ACC112 (cell line): Measurements from ENCODE around the gene DPM3.

Experiments
- H2AFZ ChIP-seq: fragments of 200-600 bp; sonication (generic); one replicate; pipeline ENCODE4 v1.6.0; 2017; ENCODE audit warnings: antibody characterized with exemption, low read length; ENCODE audit not compliant: unreplicated experiment
- H3K27ac ChIP-seq: fragments of 200-600 bp; sonication (generic); 2 replicates; pipeline ENCODE4 v1.5.1; 2014; ENCODE audit warnings: low read depth, mild to moderate bottlenecking, antibody characterized with exemption, low read length, moderate library complexity
- H3K27me3 ChIP-seq: fragments of 200-600 bp; sonication (generic); 2 replicates; pipeline ENCODE4 v1.6.1; 2014; ENCODE audit warnings: mild to moderate bottlenecking, antibody characterized with exemption, low read length, moderate library complexity, mixed read lengths; ENCODE audit not compliant: insufficient read depth
- H3K36me3 ChIP-seq: fragments of 200-600 bp; sonication (generic); 2 replicates; pipeline ENCODE4 v1.6.1; 2016; ENCODE audit warnings: mild to moderate bottlenecking, antibody characterized with exemption, low read length, moderate library complexity, mixed read lengths; ENCODE audit not compliant: insufficient read depth
- H3K4me1 ChIP-seq: fragments of 200-600 bp; sonication (generic); one replicate; pipeline ENCODE4 v1.6.1; 2016; ENCODE audit warnings: low read length, mixed read lengths; ENCODE audit not compliant: insufficient read depth, unreplicated experiment, control insufficient read depth
- H3K4me3 ChIP-seq: fragments of 200-600 bp; sonication (generic); 2 replicates; pipeline ENCODE4 v1.5.1; 2014; ENCODE audit warnings: mild to moderate bottlenecking, low read depth, low read length
- H3K79me2 ChIP-seq: fragments of 200-600 bp; sonication (generic); one replicate; pipeline ENCODE4 v1.6.0; 2016; ENCODE audit warnings: low read length; ENCODE audit not compliant: control insufficient read depth, unreplicated experiment, insufficient read depth

DPM3 gene

DNA sequence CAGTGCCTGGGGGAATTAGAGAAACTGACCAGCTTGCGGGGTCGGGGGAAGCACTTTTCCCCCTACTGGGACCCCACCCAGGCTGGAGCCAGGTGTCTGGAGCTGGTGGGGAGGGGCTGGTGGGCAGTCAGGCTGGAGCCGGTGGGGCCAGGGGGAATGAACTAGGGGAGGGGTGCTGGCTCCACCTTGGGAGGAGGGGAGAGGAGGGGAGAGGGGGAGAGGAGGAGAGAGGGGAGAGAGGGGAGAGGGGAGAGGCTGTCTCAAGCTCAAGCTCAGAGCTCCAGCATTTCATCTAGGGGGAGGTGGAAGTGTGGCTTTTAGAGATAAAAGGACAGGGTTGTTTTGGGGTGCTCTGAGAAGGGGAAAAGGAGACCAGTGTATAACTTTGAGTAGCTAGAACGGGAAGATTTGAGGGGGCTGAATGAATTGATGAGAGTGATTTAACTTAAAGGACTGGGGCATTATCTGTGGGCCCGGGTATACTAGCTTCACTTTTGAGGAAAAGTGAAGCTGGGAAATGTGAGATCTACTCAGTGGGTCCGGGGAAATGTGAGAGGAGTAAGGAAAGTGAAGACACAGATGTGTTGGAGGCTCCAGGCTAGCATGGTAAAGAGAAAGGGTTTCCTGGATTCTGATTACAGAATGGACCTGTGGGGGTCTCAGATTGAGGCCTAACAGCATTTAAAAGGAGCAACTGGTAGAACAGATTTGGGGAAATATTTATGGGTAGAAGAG lies 9.9 kb downstream of the DPM3 start:
- H2AFZ ChIP-seq, result no peak overlapping the region
- no peaks in the 10 kb centered on the region for H3K79me2 ChIP-seq
- no peak overlapping the region for H3K27ac ChIP-seq
- peaks cover 21% of the 10 kb centered on the region for H3K4me1 ChIP-seq
- H3K36me3 ChIP-seq, result no peaks in the 10 kb centered on the region
- no peak overlapping the region for H3K4me3 ChIP-seq
- peaks cover 37% of the 10 kb centered on the region for H3K27me3 ChIP-seq

DNA sequence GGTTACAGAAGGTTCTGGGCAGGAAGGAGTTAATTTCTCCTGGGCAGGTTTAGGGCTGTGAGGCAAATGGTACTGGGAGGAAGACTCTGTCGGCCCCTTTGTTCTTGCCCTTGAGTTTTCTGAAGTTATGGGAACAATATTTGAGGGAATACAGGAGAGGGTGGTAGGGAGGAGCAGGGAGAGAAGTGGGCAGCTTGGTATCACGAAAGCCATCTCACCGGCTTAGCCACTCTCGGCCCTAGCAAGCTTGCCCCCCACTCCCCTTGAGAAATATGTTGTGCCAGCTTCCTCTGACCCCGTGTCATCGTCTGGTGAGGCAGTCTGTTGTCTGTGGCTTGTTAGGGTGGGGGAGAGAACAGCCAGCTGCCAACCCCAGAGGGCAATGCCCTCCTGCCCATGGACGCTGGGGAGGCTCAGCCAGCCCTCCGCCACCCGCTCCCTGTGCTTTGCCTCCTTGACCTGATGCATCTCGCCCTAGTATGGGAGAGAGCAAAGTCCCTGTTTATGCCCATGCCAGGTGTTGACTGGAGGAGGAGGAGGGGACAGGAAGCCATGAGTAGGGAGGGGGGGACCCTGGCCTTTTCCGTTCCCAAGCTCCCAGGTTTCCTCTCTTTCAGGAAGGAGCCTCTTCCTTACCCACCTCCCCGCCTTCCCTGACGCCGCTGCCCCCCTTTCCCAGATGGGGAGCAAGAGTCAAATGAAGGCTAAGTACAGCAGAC lies 11.4 kb downstream of the DPM3 start:
- H3K79me2 ChIP-seq, result no peaks in the 10 kb centered on the region
- H2AFZ ChIP-seq, result no peak overlapping the region
- peaks cover 13% of the 10 kb centered on the region for H3K4me1 ChIP-seq
- peak overlapping the region; percentile 74; the same call in 1 of the 2 replicates for H3K4me3 ChIP-seq
- no peak overlapping the region for H3K27ac ChIP-seq
- H3K36me3 ChIP-seq, result no peaks in the 10 kb centered on the region
- H3K27me3 ChIP-seq, result peaks cover 47% of the 10 kb centered on the region

DNA sequence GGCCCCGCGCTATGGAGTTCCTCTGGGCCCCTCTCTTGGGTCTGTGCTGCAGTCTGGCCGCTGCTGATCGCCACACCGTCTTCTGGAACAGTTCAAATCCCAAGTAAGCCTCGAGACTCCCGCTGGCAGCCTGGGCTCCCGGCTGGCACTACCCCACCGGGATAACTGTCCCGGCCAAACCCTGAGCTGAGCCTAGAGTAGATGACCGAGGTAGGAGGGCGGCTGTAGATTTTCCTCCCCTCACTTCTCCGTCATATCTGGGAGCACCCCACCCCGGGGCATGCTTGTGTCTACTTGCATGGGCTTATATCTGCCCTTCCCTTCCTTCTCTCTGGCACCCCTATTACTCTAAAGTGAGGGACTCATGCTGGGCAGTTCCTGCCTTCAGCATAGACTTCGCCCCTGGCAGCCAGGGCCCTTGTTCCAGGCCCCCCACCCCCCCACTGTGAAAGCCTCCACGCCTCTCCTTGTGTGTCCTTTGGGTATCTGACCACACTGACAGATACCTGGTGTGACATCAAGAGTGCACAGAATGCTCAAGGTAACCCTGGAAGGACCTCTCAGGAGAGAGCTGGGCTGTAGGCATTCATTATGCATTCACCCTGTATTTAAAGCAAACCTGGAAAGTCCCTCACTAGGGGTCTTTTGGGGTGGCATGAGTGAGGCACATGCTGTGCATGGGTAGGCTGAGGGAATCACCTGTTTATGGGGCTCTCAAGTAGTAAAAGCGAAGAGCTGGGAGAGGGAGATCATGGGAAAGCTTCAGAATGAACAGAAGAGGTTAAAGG lies 12.2 kb downstream of the DPM3 start:
- no peak overlapping the region for H3K27ac ChIP-seq

DNA sequence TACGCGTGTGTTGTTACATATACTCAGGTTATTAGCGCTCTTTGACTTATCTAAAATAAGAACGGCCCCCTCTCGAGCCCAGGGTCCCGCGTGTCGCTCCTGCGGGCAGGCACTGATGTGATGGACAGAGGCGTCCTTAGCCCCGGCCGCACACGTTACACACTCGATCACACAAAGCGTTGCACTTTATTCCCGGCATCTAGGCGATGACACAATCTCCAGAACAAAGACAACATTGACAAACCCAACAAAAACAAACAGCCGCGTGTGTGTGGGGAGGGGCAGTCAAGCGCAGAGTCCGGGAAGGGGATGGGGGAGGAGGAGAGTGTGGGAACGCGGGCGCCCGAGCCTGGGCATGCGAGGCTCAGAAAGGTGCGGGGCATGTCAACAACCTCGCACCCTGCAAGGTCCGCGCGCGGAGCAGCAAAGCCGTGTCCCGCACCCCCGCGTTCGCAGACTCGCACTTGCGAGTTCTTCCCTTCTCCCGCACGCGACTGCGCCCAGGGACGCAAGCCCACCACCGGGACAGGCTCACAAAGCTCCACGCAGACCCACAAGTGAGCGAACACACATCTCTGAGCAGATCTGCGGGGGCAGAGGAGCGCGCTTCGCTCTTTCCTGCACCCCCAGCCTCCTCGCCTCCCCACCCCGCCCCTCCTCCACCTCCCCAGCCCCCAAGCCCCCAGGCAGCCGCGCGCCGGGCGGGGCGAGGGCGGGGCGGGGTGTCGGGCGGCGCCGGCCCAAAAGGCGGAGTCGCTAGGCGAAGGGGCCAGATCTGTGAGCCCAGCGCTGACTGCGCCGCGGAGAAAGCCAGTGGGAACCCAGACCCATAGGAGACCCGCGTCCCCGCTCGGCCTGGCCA lies 13.0 kb downstream of the DPM3 start, which contains the start of gene EFNA1:
TSS of gene EFNA1 (plus strand) at position 772 of the 862 bp plus-strand sequence. CDS start 102 bp downstream, outside the sequence.
- Histone ChIP-seq H2AFZ (peak within 1 kb of the TSS; percentile 9), H3K27ac (no peak within 1 kb of the TSS), H3K4me1 (peaks cover 13% of the 10 kb centered on the region)

More for the DNA sequence above, 12.2 kb downstream of the DPM3 start:
- no peaks in the 10 kb centered on the region for H3K36me3 ChIP-seq
- no peaks in the 10 kb centered on the region for H3K79me2 ChIP-seq
- peaks cover 13% of the 10 kb centered on the region for H3K4me1 ChIP-seq
- H3K27me3 ChIP-seq, result peaks cover 47% of the 10 kb centered on the region
- no peak overlapping the region for H2AFZ ChIP-seq
- peak overlapping the region; percentile 74 for H3K4me3 ChIP-seq

DNA sequence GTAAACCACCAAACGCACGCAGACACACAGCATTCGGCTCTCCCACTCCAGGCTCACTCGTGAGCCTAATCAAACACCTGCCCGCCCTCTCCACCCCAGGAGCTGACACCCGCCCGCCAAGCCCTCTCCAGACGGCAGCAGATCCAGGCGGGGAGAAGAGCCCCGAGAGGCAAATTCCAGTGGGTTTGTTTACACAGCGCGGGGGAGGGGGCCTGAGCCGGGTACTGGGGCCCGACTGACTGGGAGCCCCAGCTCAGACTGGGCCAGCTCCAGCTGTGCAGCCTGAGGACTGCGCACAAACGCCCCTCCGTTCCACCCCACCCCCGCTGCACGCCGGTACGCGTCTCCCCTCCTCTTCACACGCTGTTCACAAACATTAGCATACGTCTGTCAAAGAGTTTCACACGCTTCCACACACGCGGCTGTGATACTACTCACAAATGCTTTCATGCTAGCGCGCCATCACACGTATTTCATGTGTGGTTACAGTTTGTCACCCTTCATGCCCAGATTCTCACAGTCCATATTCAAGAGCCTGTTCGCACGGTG lies 13.7 kb downstream of the DPM3 start:
- Histone ChIP-seq H3K4me1 (peaks cover 13% of the 10 kb centered on the region), H3K36me3 (no peaks in the 10 kb centered on the region), H2AFZ (peak overlapping the region; percentile 9), H3K27me3 (peaks cover 50% of the 10 kb centered on the region), H3K79me2 (no peaks in the 10 kb centered on the region), H3K27ac (no peak overlapping the region), H3K4me3 (peak overlapping the region; percentile 74)

More for the DNA sequence above, 13.0 kb downstream of the DPM3 start, which contains the start of gene EFNA1:
- no peaks in the 10 kb centered on the region for H3K36me3 ChIP-seq
- H3K79me2 ChIP-seq, result no peaks in the 10 kb centered on the region
- peaks cover 49% of the 10 kb centered on the region for H3K27me3 ChIP-seq
- H3K4me3 ChIP-seq, result peak within 1 kb of the TSS; percentile 74

DNA sequence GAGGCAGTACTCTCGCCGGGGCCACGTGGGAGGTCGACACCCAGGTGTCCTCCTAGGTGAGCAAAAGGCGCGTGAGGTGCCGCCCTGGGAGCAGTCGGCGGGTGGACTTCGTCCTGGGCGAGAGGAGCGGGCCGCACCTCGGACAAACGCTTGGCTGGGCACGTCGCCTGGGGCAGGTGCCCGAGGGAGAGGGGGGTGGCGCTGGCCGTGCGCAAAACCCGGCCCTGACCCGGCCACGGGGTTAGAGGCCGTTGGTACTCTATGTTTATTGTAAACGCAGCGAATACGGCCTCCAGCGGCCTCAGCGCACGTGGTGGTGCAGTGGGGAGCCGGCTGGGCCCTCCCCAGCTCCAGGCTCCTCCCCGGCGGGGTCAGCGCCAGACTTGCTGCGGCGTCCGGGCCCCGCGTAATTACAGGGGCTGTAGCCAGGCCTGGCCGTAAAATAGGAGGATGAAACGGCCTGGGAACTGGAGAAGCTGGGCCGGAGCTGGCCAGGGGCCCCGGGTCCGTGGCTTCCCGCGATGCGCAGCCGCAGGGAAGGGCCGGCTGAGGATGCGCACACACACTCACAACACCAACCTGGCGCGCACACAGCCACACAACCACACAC lies 14.3 kb downstream of the DPM3 start:
- Histone ChIP-seq H3K36me3 (no peaks in the 10 kb centered on the region), H3K27ac (no peak overlapping the region), H2AFZ (no peak overlapping the region), H3K4me3 (peak overlapping the region; percentile 74), H3K4me1 (peaks cover 13% of the 10 kb centered on the region), H3K79me2 (no peaks in the 10 kb centered on the region), H3K27me3 (peaks cover 54% of the 10 kb centered on the region)

DNA sequence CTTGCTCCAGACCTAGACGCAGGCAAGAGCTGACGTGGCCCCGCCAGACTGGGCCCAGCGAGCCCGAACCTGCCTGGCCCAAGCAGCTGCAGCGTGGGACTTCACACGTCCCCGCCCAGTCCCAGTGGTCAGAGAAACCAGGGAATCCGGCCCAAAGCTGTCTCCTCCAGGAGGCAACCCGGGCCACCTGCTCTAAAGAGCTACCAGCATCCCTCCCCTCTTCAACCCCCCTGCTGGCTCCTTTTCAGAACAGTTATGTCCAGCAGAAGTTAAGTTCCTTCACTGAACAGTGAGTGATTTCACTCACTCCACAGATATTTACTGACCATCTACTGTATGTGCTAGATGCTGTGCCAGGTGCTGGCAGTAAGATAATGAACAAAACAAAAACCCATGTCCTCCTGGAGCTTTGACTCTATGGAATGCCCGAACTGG lies 14.8 kb downstream of the DPM3 start:
- Histone ChIP-seq H2AFZ (no peak overlapping the region), H3K79me2 (no peaks in the 10 kb centered on the region), H3K27ac (no peak overlapping the region), H3K36me3 (no peaks in the 10 kb centered on the region), H3K27me3 (peaks cover 54% of the 10 kb centered on the region), H3K4me3 (no peak overlapping the region), H3K4me1 (peaks cover 13% of the 10 kb centered on the region)

DNA sequence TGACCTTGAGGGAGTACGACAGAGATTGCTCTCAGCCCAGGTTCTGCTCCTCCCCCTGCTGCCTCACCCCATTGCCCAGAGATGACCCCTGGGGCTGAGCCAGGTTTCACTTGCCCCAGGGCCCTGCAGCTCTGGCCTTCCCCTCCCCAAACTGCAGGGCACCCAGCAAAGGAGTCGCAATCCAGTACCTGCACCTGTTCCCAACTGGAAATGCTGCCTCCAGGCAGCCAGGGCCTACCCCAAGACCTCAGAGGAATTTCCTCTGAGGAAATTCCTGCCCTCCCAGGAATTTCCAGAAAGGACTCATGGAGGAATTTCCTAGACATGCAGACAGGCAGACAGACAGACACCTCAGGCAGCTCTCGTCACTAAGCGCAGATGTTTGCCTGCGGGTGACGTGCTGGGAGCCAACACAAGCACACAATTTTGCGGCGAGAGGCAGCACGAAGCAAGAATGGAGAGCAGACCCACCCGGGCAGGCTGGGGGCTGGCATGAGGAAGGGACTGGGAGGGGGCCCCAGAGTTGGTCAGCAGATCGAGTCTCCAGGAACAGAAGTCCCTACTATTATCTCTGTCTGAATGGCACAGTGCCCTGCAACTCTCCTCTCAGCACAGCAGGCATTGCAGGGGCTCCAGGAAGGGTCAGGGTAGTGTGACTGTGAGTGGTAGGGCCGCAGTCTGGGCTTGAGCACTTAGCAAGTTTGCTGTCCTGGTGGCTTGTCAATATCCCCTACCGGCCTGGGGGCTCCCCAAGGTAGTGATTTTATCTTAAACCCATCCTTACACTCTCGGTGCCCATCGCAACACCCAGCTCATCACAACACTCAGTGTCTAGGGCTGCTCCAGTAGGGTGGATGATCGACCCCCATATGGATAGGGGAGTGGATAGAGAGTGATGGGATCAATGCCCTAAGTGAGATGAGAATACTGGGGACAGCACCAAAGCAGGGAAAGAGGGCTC lies 15.5 kb downstream of the DPM3 start:
- Histone ChIP-seq H2AFZ (no peak overlapping the region), H3K27me3 (peaks cover 61% of the 10 kb centered on the region), H3K36me3 (no peaks in the 10 kb centered on the region), H3K79me2 (no peaks in the 10 kb centered on the region), H3K4me3 (no peak overlapping the region), H3K27ac (no peak overlapping the region), H3K4me1 (peaks cover 13% of the 10 kb centered on the region)

DNA sequence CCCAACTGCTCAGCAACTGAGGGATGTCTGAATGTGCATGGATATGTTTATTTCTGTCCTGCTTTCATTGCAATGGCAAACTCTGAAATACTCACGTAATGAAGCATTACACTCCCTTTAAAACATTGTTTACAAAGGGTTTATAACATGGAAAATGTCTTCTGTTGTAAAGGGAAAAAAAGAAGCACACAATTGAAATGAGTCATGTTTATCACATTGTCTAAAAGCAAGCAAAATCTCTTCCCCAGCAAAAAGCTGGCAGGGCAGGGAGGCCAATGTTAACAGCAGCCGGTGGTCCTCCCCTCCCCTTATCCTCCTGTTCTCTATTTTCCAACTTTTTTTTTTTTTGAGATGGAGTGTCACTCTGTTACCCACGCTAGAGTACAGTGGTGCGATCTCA lies 16.5 kb downstream of the DPM3 start:
- peaks cover 65% of the 10 kb centered on the region for H3K27me3 ChIP-seq
- H3K79me2 ChIP-seq, result no peaks in the 10 kb centered on the region
- H2AFZ ChIP-seq, result no peak overlapping the region
- H3K36me3 ChIP-seq, result no peaks in the 10 kb centered on the region
- peaks cover 13% of the 10 kb centered on the region for H3K4me1 ChIP-seq
- no peak overlapping the region for H3K27ac ChIP-seq
- no peak overlapping the region for H3K4me3 ChIP-seq
